Measurements from ENCODE around the gene C10orf90. TPM values are rescaled to one million over a fixed set of nuclear protein-coding genes. Genes with fewer than 3 reads are reported as not detected.
"Not testable (repeated sequence)": the region's sequence is repeated elsewhere in the genome, so short reads cannot be mapped to it uniquely, and the experiment has no call there.

C10orf90 gene
- total RNA-seq, 1 experiment from 2014 or later: 1.0 TPM

GRCh38 chr10:126585249-126586017, 85.1 kb downstream of the C10orf90 start:
- DNase-seq (ENCODE audit: low read depth): no peak

DNA sequence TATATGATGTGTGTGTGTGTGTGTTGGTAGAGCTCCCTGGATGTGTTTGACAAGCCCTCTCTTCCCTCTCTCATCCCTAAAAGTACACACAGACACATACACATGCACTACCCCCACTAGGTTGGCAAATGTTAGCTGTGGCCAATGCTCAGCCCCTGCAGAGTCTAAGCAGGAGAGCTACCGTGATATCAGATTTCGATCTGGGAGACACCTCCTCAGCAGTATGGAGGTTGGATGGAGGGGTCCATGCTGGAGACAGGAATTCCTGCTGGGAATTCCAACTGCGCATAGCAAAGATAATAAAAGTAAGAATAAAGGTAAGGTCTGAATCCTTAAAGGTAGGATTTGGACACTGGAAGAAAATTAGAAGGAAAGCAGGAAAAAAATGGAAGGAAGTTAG, 85.7 kb downstream of the C10orf90 start:
- no peak for DNase-seq (ENCODE audit: low read depth)

- DNase-seq (ENCODE audit: low read depth): no peak
Measured at GRCh38 chr10:126583552-126584200, 86.8 kb downstream of the C10orf90 start.

DNA sequence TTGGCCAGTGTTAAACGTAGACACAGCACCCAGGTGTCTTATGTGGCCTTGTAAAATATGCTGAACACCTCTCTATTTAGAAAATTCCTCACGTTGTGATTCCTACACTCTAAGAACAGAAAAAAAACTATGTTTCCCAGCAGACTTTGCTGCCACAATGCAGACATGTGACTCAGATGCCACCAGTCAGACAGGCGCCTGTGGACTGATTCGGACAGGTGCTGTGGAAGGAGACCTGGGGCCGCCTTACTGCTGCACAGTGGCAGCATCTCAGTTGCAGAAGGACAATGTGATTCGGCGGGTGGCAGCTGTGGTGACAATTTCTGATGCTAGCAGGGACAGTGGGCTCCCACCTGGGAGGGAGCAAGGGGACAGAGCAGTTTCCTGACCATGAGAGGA, 88.8 kb downstream of the C10orf90 start:
- no peak for DNase-seq (ENCODE audit: low read depth)

DNA sequence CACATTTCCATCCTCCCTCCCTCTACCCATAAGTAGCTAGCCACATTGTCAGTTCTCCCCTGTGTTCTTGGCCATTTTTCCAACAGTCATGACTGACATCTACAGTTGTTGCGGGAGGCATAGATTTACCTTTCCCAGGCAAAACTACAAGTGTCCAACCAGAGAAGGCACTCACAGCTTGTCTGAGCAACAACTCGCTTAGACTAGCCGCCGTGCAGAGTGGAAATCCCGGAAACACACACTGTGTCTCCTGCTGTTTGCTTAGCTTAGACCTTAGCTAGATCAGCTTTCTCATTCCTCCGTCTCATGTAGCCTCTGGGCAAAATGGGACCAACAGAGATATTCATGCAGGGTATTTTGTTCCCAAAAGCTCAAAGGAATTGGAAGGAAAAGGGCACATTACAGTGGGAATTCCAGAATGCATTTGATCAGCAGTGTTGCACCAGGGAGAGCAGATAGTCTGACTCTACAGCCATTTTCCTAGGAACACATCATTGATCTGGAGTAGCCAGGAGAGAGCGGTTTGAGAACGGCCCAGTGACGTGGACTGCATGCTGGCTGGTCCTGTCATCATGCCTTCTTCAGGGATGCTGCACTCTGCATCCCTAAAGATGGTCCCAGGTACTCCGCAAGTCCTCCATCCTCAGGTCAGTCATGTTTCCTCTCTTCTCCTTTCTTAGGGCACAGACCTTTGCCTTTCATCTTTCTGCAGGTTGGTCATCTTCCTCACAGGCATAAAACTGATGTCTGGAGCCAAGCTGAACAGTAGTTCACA, 89.4 kb downstream of the C10orf90 start:
- no peak for DNase-seq (ENCODE audit: low read depth)

GRCh38 chr10:126576336-126576735, 94.2 kb downstream of the C10orf90 start:
- peak; percentile 46 for DNase-seq (ENCODE audit: low read depth)

DNA sequence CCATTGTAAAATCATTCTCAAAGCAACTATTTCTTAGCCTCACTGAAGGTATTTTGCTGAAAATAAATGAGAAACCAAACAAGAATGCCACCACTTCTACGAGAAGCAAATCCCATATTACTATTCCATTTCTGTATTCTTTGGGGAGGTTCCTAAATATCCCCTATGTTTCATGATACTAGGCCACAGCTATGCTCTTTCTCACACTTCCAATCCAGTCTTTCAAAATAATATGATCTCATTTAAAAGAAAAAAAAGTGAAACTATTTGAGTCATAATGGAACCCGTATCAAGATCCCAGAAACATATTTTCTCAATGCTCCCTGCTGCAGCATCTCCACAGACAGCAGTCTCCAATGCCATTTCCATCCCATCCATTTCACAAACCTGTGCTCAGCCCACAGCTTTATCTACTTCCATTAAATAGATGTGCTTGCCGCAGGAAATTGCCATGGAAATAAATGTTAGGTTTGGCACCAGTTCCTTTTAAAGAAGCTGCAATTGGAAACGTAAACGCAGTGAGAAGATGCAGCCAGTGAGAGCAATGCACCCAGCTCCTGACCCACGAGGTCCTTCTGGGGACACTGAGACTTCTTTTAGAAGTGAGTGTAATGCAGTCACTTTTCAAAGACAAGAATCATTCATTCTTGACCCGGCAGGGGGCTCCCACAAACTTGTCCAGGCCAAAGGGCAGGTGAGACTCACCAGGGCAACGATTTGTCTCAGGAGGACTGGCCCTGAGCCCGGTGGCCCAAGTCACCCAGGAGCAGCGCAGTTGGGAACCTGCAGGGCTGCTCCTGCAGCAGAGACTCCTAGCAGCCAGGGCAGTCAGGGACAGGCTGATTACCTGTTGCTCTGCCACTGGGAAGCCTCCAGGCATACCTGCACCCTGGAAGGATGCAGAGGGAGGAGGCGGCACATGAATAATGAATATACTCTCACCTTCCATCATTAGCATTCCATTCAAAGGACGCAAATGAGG, 99.6 kb downstream of the C10orf90 start:
- DNase-seq (ENCODE audit: low read depth): no peak

- DNase-seq (ENCODE audit: low read depth): no peak
Measured at GRCh38 chr10:126570245-126570570, 100.3 kb downstream of the C10orf90 start.

DNA sequence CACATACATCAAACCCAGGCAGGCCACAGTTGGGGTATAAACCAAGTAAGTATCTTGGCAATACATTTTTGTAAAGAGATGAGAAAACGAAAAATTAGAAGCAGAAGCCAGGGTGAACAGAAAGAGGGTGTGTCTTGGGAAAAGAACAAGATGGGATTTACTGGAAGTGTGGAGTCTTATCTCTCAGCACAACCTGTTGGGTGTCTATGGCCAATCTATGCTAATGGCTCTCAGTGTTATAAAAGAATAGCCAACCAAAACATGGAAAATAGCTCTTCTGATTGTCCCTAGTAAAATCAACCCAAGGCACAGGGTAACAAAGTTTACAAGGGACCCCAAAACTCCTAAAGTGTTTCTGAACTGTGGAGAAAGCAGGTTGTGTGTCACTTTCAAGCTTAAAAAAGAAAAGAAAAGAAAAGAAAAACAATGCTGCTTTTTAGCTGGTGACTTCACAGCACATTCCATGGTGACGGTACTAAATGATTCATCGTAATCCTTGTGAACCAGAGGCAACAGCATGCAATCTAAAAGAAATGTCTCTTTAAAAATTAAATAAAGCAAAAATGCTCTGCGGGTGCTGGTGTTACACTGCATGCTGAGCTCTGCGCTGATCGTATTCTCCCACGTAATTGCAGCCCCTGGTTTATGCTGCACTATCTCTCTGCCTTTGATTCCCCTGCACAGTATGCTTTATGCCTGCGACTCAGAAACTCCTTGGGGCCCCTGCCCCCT, 100.8 kb downstream of the C10orf90 start:
- peak; percentile 70 for DNase-seq (ENCODE audit: low read depth)

DNA sequence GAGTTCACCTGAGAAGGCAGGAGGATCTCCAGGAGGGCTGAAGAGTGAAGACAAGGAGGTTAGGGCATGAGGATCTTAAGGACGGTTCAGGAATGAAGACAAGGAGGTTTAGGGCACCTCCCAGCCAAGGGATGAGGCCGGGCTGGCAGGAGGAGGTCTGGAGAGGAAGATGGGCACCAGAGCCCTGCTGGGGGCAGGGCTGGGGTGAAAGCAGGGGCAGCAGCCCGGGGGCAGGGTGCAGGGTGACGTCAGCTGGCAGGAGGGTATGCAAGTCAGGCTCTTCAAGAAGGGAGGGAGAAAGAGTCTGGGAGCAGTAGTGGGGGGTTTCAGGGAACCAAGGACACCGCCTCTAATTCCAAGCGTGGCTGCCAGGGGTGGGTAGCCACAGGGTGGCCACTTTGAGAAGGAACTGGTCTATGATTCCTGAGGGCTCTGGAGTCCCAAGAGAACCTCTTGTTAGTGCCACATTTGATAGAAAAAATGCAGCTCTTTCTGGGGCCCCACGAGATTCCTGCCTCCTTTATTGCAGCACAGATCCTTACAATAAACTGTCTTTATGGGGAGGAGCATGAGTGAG, 101.6 kb downstream of the C10orf90 start:
- DNase-seq (ENCODE audit: low read depth): no peak

DNA sequence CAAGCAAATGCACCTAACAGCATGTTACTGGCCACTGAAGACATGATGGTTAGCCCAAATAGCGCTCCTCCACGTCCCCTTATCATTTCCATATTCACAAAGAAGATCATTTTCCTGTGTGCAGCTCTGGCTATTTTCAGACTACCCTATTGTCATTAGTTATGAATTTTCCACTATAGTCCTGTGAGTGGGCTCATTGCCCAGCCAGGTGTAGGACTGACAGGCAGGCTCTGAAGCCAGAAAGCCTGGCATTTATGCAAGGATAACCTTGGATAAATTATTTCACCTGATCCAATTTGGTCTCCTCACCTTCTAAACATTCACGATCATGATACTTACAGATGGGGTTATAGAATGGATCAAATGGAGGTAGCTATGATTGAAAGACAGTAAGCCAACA, 104.6 kb downstream of the C10orf90 start:
- no peak for DNase-seq (ENCODE audit: low read depth)

- no peak for DNase-seq (ENCODE audit: low read depth)
Measured at GRCh38 chr10:126565441-126565840, 105.1 kb downstream of the C10orf90 start.

DNA sequence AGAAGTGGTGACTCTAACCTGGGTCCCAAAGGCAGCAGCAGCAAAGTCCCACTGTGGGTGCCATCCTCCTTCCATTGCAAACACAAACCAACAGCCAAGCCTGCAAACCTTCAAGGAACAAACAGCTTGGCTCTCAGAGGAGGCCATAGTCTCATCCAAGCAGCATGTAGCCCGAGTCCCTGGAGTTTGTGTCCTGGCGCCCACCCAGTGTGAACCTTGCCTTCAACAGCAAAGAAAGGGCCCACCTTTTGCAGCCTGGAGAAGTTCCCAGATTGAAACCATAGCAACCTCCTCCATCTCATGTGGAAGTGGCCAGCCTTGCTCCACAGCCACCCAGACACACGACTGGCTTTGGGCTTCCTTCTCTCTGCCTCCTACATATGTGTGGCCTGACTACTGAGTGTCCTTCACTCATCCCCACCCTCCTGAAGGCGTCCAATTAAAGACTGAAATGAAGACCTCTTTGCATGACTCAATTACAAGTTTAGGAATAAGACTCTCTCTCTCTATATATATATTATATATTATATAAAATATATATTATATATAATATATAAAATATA, 106.1 kb downstream of the C10orf90 start:
- no peak for DNase-seq (ENCODE audit: low read depth)

- no peak for DNase-seq (ENCODE audit: low read depth)
Measured at GRCh38 chr10:126563361-126563760, 107.1 kb downstream of the C10orf90 start.

GRCh38 chr10:126561921-126562680, 108.4 kb downstream of the C10orf90 start:
- no peak for DNase-seq (ENCODE audit: low read depth)

DNA sequence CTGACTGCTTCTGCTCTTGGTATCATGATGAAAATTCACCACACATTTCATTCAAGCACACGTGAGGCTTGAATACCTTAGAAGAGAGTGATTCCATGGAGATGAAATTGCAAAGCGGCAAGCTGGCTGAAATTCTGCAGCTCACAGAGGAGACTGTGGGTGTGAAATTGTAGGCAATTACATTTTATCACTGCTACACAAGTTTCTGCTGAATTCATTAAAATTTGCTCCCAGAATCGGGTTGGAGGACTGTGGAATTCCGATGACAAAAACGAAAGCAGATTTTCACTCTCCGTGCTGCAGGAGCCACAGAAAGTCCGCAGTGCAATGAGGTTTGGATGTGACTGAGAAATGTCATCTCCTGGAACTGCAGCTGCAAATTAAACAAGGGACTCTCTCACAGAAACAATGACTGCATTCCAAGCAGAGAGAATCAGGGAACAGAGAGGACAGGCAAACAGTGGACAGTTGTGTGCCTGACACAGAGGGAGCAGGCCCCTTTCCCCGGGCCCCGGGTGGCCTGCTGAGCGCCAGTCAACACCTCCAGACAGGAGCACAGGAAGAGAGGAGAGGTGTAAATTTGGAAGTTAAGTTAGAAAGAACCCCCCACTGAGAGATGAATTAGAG, 109.1 kb downstream of the C10orf90 start:
- no peak for DNase-seq (ENCODE audit: low read depth)

- no peak for DNase-seq (ENCODE audit: low read depth)
Measured at GRCh38 chr10:126558881-126559280, 111.6 kb downstream of the C10orf90 start.

DNA sequence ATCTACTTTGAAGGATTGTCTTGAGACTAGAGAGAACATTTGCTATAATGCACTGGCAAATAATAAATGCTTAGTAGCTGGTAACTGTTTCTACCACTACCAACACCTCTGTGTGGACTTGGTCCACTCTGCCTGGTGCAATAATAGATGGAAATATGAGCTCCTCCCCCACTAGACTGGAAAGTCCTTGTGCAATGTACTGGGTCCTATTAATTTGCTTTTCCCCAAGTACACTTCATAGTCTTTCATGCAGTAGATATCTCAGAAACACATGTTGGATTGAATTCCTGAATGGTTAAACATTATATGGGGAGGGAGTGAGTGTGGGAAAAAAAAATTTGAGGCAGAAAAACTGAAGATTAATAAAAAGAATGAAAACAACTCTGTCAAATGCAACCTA, 119.3 kb downstream of the C10orf90 start:
- DNase-seq (ENCODE audit: low read depth): no peak

DNA sequence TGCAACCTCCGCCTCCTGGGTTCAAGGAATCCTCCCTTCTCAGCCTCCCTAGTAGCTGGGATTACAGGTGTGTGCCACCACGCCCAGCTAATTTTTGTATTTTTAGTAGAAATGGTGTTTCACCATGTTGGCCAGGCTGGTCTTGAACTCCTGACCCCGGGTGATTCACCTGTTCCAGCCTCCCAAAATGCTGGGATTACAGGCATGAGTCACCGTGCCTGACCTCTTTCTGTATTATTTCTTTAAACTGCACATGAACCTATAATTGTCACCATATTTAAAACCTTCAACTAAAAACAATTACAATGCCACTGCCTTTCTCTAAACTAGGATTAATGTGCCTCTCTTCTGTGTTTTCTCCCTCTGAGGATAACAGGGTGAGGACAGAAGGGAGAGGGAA, 119.9 kb downstream of the C10orf90 start:
- not testable (repeated sequence) for DNase-seq (ENCODE audit: low read depth)
